Neutrophil (primary cell): ENCODE data around the gene LRRK1.

ENCODE experiments used
- H3K27ac ChIP-seq: fragments of 200-600 bp; sonication (generic); 2 replicates; pipeline ENCODE4 v1.5.1; 2016; ENCODE audit warnings: mild to moderate bottlenecking, moderate library complexity
- H3K27me3 ChIP-seq: fragments of 200-600 bp; sonication (generic); 2 replicates; pipeline ENCODE4 v1.6.0; 2016; ENCODE audit warnings: mild to moderate bottlenecking
- H3K36me3 ChIP-seq: fragments of 200-600 bp; sonication (generic); 2 replicates; pipeline ENCODE4 v1.5.1; 2017
- H3K4me1 ChIP-seq, 2 experiments: fragments of 200-600 bp in 1 of 2; sonication (generic) in 1 of 2; 1 replicate in 1 of 2; 2 replicates in 1 of 2; pipeline versions ENCODE4 v1.5.1 to v1.6.1; 2013 to 2016; ENCODE audit warnings: low read depth in 1 of 2, low read length in 1 of 2, mild to moderate bottlenecking in 1 of 2, moderate library complexity in 1 of 2; ENCODE audit not compliant: control insufficient read depth in 1 of 2, insufficient read depth in 1 of 2
- H3K4me3 ChIP-seq, 2 experiments: fragments of 200-600 bp in 1 of 2; sonication (generic) in 1 of 2; 1 replicate in 1 of 2; 2 replicates in 1 of 2; pipeline ENCODE4 v1.5.1; 2013 to 2016; ENCODE audit warnings: low read depth in 1 of 2, low read length in 1 of 2, mild to moderate bottlenecking in 1 of 2, moderate library complexity in 1 of 2
- H3K9me3 ChIP-seq: fragments of 200-600 bp; sonication (generic); 2 replicates; pipeline ENCODE4 v1.5.1; 2016
- CTCF ChIP-seq: fragments of 200-600 bp; sonication (generic); IDR thresholded peaks from 2 replicates; pipeline ENCODE4 v1.5.1; 2016; ENCODE audit warnings: antibody characterized with exemption

The LRRK1 gene

GRCh38 chr15:101055411-101055810, 136.3 kb downstream of the LRRK1 start:
- Histone ChIP-seq H3K27me3 (no peaks in the 10 kb centered on the region), H3K9me3 (no peaks in the 10 kb centered on the region), H3K4me1 (peaks cover 17 to 31% of the 10 kb centered on the region in 2 experiments), H3K27ac (no peak overlapping the region), H3K4me3 (no peak overlapping the region), H3K36me3 (peaks cover 81% of the 10 kb centered on the region)
- no peak for TF ChIP-seq CTCF

- Histone ChIP-seq H3K4me1 (peaks cover 17 to 31% of the 10 kb centered on the region in 2 experiments), H3K4me3 (peak overlapping the region; percentile 19), H3K27me3 (no peaks in the 10 kb centered on the region), H3K27ac (peak overlapping the region; percentile 87), H3K36me3 (peaks cover 81% of the 10 kb centered on the region), H3K9me3 (no peaks in the 10 kb centered on the region)
- no peak for TF ChIP-seq CTCF
Observed at GRCh38 chr15:101056366-101057334, 137.5 kb downstream of the LRRK1 start.

GRCh38 chr15:101057841-101058407, 138.8 kb downstream of the LRRK1 start:
- Histone ChIP-seq H3K27me3 (no peaks in the 10 kb centered on the region), H3K27ac (peak overlapping the region; percentile 87), H3K36me3 (peaks cover 81% of the 10 kb centered on the region), H3K4me3 (no peak overlapping the region), H3K4me1 (peaks cover 17 to 31% of the 10 kb centered on the region in 2 experiments), H3K9me3 (no peaks in the 10 kb centered on the region)
- no peak for TF ChIP-seq CTCF

GRCh38 chr15:101058735-101059134, 139.6 kb downstream of the LRRK1 start:
- H3K27ac ChIP-seq: no peak overlapping the region
- no peaks in the 10 kb centered on the region for H3K27me3 ChIP-seq
- peaks cover 81% of the 10 kb centered on the region for H3K36me3 ChIP-seq
- H3K4me1 ChIP-seq: peaks cover 17 to 31% of the 10 kb centered on the region in 2 experiments
- no peaks in the 10 kb centered on the region for H3K9me3 ChIP-seq
- no peak for TF ChIP-seq CTCF
- no peak overlapping the region for H3K4me3 ChIP-seq

- no peaks in the 10 kb centered on the region for H3K9me3 ChIP-seq
- no peak overlapping the region for H3K4me3 ChIP-seq
- no peak for TF ChIP-seq CTCF
- peaks cover 17 to 31% of the 10 kb centered on the region in 2 experiments for H3K4me1 ChIP-seq
- peaks cover 82% of the 10 kb centered on the region for H3K36me3 ChIP-seq
- no peak overlapping the region for H3K27ac ChIP-seq
- H3K27me3 ChIP-seq: no peaks in the 10 kb centered on the region
Observed at GRCh38 chr15:101059381-101060341, 140.5 kb downstream of the LRRK1 start.
